Measurements from ENCODE around the gene DNAH3.
"Not testable (repeated sequence)": the region's sequence is repeated elsewhere in the genome, so short reads cannot be mapped to it uniquely, and the experiment has no call there.

The DNAH3 gene

DNA sequence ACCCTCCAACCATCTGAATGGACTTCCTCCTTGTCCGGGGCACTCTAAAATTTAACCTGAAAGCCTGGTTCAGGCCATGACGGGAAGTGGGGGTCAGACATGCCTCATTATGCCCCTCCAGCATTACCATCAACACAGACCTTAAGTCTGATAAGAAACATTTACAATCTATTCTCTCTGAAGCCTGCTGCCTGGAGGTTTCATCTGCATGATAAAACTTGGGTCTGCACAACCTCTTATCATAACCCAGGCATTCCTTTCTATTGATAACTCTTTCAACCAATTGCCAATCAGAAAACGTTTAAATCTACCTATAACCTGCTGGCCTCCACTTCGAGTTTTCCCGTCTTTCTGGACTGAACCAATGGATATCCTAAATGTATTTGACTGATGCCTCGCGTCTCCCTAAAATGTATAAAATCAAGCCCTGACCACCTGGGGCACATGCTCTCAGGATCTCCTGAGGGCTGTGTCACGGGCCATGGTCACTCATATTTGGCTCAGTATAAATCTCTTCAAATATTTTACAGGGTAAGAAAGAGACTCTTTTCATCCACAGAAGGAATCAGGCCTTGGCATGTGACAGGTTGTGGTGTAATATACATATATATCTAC, 204.5 kb downstream of the DNAH3 start:
- H3K27me3 ChIP-seq (ENCODE audit: insufficient read depth, low read length): no peaks in the 10 kb centered on the region
- H3K9ac ChIP-seq (ENCODE audit: low read depth, low read length): no peak overlapping the region
- H3K4me1 ChIP-seq (ENCODE audit: insufficient read depth, low read length): no peaks in the 10 kb centered on the region; the same call in 1 of the 2 replicates
- H3K9me3 ChIP-seq (ENCODE audit: insufficient read depth, low read depth, low read length): no peaks in the 10 kb centered on the region
- no peaks in the 10 kb centered on the region for H3K36me3 ChIP-seq (ENCODE audit: insufficient read depth, low read depth, low read length)
- H3K27ac ChIP-seq (ENCODE audit: low read length): no peak overlapping the region
- no peak overlapping the region for H3K4me3 ChIP-seq (ENCODE audit: low read length)

DNA sequence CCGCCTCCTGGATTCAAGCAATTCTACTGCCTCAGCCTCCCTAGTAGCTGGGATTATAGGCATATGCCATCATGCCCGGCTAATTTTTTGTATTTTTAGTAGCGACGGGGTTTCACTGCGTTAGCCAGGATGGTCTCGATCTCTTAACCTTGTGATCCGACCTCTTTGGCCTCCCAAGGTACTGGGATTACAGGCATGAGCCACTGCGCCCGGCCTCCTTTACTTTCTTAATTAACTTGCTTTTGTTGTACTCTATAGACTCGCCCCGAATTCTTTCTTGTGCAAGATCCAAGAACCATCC, 205.1 kb downstream of the DNAH3 start:
- not testable (repeated sequence) for H3K9me3 ChIP-seq (ENCODE audit: insufficient read depth, low read depth, low read length); H3K9ac ChIP-seq (ENCODE audit: low read depth, low read length); H3K27ac ChIP-seq (ENCODE audit: low read length); H3K36me3 ChIP-seq (ENCODE audit: insufficient read depth, low read depth, low read length); H3K4me1 ChIP-seq (ENCODE audit: insufficient read depth, low read length); H3K27me3 ChIP-seq (ENCODE audit: insufficient read depth, low read length); H3K4me3 ChIP-seq (ENCODE audit: low read length)

DNA sequence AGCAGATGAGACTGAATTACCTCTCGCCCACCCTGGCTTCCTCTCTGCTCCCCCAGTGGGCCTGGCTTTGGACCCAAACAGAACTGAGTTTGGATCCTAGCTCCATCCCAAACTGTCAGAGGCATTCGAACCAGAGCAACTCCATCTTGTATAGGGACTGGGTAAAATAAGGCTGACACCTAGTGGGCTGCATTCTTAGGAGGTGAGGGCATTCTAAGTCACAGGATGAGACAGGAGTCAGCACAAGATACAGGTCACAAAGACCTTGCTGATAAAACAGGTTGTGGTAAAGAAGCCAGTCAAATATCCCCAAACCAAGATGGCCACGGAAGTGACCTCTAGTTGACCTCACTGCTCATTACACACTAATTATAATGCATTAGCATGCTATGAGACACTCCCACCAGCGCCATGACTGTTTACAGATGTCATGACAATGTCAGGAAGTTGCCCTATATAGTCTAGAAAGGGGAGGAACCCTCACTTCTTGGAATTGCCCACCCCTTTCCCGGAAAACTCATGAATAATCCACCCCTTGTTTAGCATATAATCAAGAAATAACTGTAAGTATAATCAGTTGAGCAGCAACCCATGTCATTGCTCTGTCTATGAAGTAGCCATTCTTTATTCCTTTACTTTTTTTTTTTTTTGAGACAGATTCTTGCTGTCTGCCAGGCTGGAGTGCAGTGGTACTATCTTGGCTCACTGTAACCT, 205.6 kb downstream of the DNAH3 start:
- H3K27ac ChIP-seq (ENCODE audit: low read length): no peak overlapping the region
- no peaks in the 10 kb centered on the region for H3K27me3 ChIP-seq (ENCODE audit: insufficient read depth, low read length)
- no peak overlapping the region for H3K9ac ChIP-seq (ENCODE audit: low read depth, low read length)
- no peaks in the 10 kb centered on the region for H3K36me3 ChIP-seq (ENCODE audit: insufficient read depth, low read depth, low read length)
- no peaks in the 10 kb centered on the region for H3K9me3 ChIP-seq (ENCODE audit: insufficient read depth, low read depth, low read length)
- H3K4me1 ChIP-seq (ENCODE audit: insufficient read depth, low read length): no peaks in the 10 kb centered on the region; the same call in 1 of the 2 replicates
- H3K4me3 ChIP-seq (ENCODE audit: low read length): no peak overlapping the region

GRCh38 chr16:20942256-20942655, 208.4 kb downstream of the DNAH3 start:
- Histone ChIP-seq H3K9ac (ENCODE audit: low read depth, low read length) (no peak overlapping the region), H3K9me3 (ENCODE audit: insufficient read depth, low read depth, low read length) (no peaks in the 10 kb centered on the region), H3K27me3 (ENCODE audit: insufficient read depth, low read length) (no peaks in the 10 kb centered on the region), H3K36me3 (ENCODE audit: insufficient read depth, low read depth, low read length) (no peaks in the 10 kb centered on the region), H3K4me3 (ENCODE audit: low read length) (no peak overlapping the region), H3K4me1 (ENCODE audit: insufficient read depth, low read length) (no peaks in the 10 kb centered on the region; the same call in 1 of the 2 replicates), H3K27ac (ENCODE audit: low read length) (no peak overlapping the region)

DNA sequence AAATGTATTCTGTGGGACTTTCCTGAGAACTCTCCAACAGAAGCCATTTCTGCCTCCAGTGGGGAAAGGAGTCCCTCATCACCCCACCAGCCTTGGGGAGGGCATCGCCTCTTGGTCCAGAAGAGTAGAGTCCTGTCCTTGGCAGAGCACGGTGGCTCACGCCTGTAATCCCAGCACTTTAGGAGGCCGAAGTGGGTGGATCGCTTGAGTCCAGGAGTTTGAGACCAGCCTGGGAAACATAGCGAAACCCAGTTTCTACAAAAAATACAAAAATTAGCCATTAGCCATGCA, 209.1 kb downstream of the DNAH3 start:
- Histone ChIP-seq H3K27me3 (ENCODE audit: insufficient read depth, low read length) (no peaks in the 10 kb centered on the region), H3K9me3 (ENCODE audit: insufficient read depth, low read depth, low read length) (no peaks in the 10 kb centered on the region), H3K4me3 (ENCODE audit: low read length) (no peak overlapping the region), H3K9ac (ENCODE audit: low read depth, low read length) (no peak overlapping the region), H3K27ac (ENCODE audit: low read length) (no peak overlapping the region), H3K4me1 (ENCODE audit: insufficient read depth, low read length) (no peaks in the 10 kb centered on the region; the same call in 1 of the 2 replicates), H3K36me3 (ENCODE audit: insufficient read depth, low read depth, low read length) (no peaks in the 10 kb centered on the region)

DNA sequence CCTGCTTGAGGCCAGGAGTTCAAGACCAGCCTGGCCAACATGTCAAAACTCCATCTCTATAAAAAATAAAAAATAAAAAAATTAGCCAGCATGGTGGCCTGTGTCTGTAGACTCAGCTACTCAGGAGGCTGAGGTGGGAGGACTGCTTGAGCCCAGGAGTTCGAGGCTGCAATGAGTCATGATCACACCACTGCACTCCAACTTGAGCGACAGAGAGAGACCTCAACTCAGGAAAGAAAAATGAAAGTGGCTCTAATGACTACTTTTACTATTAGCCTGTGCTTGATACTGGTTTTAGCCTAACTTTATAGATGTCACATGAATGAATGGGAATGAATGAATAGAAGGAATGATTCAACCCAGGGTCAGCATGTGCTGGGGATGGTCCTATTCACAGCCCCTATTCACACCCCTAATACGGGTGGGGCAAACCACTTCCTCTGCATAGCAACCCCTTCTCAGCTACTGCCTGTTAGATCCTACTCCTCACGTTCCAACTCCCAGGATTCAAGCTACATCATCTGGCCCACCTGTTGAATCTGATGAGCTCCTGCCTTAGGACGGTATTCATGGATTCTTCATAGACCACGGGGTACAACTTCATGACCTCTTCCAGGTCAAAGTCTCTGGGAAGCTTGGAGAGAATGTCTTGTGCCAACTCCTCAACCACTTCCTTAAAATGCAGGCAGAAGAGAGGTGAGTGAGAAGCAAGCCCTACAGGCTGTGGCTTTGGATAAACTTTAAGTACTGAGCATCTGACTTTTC, 209.6 kb downstream of the DNAH3 start:
- no peaks in the 10 kb centered on the region for H3K27me3 ChIP-seq (ENCODE audit: insufficient read depth, low read length)
- H3K4me1 ChIP-seq (ENCODE audit: insufficient read depth, low read length): no peaks in the 10 kb centered on the region; the same call in 1 of the 2 replicates
- H3K4me3 ChIP-seq (ENCODE audit: low read length): no peak overlapping the region
- no peak overlapping the region for H3K27ac ChIP-seq (ENCODE audit: low read length)
- no peaks in the 10 kb centered on the region for H3K9me3 ChIP-seq (ENCODE audit: insufficient read depth, low read depth, low read length)
- H3K36me3 ChIP-seq (ENCODE audit: insufficient read depth, low read depth, low read length): no peaks in the 10 kb centered on the region
- H3K9ac ChIP-seq (ENCODE audit: low read depth, low read length): no peak overlapping the region

DNA sequence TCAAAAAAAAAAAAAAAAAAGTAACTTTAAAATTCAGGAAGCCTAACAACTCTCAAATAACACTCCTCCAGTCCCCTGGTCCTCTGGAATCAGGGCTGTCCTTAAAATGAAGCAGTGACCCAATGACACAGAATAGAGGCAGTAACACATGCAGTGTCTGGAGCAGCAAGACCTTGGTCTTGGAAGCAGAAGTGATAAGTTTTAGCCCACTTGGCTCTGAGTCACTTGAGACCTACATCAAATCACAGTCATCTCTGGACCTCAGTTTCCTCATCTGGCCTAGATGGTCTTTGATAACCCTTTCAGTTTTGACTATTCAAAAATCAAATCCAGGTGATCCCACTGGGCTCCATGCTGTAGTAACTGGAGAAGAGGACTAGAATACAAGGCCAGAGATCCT, 211.0 kb downstream of the DNAH3 start:
- Histone ChIP-seq H3K36me3 (ENCODE audit: insufficient read depth, low read depth, low read length) (no peaks in the 10 kb centered on the region), H3K27me3 (ENCODE audit: insufficient read depth, low read length) (no peaks in the 10 kb centered on the region), H3K9ac (ENCODE audit: low read depth, low read length) (no peak overlapping the region), H3K4me1 (ENCODE audit: insufficient read depth, low read length) (no peaks in the 10 kb centered on the region), H3K4me3 (ENCODE audit: low read length) (no peak overlapping the region), H3K27ac (ENCODE audit: low read length) (no peak overlapping the region), H3K9me3 (ENCODE audit: insufficient read depth, low read depth, low read length) (no peaks in the 10 kb centered on the region)

- Histone ChIP-seq H3K27ac (ENCODE audit: low read length) (no peak overlapping the region), H3K4me3 (ENCODE audit: low read length) (no peak overlapping the region), H3K36me3 (ENCODE audit: insufficient read depth, low read depth, low read length) (no peaks in the 10 kb centered on the region), H3K9me3 (ENCODE audit: insufficient read depth, low read depth, low read length) (no peaks in the 10 kb centered on the region), H3K27me3 (ENCODE audit: insufficient read depth, low read length) (no peaks in the 10 kb centered on the region), H3K4me1 (ENCODE audit: insufficient read depth, low read length) (no peaks in the 10 kb centered on the region), H3K9ac (ENCODE audit: low read depth, low read length) (no peak overlapping the region)
Observed at GRCh38 chr16:20938426-20938825, 212.2 kb downstream of the DNAH3 start.

DNA sequence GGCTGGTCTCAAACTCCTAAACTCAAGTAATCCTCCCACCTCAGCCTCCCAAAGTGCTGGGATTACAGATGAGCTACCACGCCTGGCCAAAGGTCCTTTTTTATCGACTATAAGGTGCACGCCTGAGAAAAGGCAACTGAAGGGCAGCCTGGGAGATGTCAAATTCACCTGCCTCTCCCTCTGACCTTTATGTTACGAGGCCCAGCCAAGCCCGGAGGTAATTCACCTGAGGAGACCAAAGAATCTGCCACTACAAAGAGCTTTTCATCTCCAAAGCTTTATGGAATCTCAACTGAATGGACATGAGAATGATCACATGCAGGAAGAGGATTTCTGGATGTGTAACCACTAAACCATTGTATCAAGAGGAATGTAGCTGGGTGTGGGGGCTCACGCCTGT, 212.9 kb downstream of the DNAH3 start:
- Histone ChIP-seq H3K36me3 (ENCODE audit: insufficient read depth, low read depth, low read length) (no peaks in the 10 kb centered on the region), H3K9ac (ENCODE audit: low read depth, low read length) (no peak overlapping the region), H3K4me3 (ENCODE audit: low read length) (no peak overlapping the region), H3K27me3 (ENCODE audit: insufficient read depth, low read length) (no peaks in the 10 kb centered on the region), H3K27ac (ENCODE audit: low read length) (no peak overlapping the region), H3K9me3 (ENCODE audit: insufficient read depth, low read depth, low read length) (no peaks in the 10 kb centered on the region), H3K4me1 (ENCODE audit: insufficient read depth, low read length) (no peaks in the 10 kb centered on the region)

GRCh38 chr16:20933589-20933988, 217.1 kb downstream of the DNAH3 start:
- Histone ChIP-seq H3K9ac (ENCODE audit: low read depth, low read length) (no peak overlapping the region), H3K36me3 (ENCODE audit: insufficient read depth, low read depth, low read length) (no peaks in the 10 kb centered on the region), H3K9me3 (ENCODE audit: insufficient read depth, low read depth, low read length) (no peaks in the 10 kb centered on the region), H3K27me3 (ENCODE audit: insufficient read depth, low read length) (no peaks in the 10 kb centered on the region), H3K4me1 (ENCODE audit: insufficient read depth, low read length) (no peaks in the 10 kb centered on the region), H3K27ac (ENCODE audit: low read length) (no peak overlapping the region), H3K4me3 (ENCODE audit: low read length) (no peak overlapping the region)

DNA sequence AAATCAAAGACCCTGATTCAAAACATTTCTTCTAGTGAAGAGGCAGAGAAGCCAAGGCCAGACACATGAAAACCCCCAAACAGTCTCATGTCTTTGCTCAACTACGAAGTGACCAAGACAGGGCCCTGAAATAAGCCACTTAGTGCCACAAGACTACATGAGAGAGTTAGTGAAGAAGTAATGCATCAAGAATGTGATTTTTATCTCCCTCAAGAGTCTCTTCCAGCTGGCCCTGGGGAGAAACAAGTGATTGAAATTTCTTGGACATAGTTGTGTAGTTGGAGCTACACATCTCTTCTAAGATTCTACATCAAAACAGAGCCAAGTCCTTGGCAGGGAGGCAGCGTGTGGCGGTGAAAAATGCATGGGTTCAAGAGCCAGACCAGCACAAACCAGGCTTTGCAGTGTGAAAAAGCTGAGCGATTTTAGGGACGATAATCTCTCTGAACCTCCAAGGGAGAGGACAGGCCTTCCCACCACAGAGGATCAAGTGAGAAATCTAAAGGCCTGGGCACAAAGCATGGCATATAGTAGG, 219.5 kb downstream of the DNAH3 start:
- Histone ChIP-seq H3K27me3 (ENCODE audit: insufficient read depth, low read length) (no peaks in the 10 kb centered on the region), H3K4me1 (ENCODE audit: insufficient read depth, low read length) (no peaks in the 10 kb centered on the region), H3K9me3 (ENCODE audit: insufficient read depth, low read depth, low read length) (no peaks in the 10 kb centered on the region), H3K9ac (ENCODE audit: low read depth, low read length) (no peak overlapping the region), H3K36me3 (ENCODE audit: insufficient read depth, low read depth, low read length) (no peaks in the 10 kb centered on the region), H3K27ac (ENCODE audit: low read length) (no peak overlapping the region), H3K4me3 (ENCODE audit: low read length) (no peak overlapping the region)

DNA sequence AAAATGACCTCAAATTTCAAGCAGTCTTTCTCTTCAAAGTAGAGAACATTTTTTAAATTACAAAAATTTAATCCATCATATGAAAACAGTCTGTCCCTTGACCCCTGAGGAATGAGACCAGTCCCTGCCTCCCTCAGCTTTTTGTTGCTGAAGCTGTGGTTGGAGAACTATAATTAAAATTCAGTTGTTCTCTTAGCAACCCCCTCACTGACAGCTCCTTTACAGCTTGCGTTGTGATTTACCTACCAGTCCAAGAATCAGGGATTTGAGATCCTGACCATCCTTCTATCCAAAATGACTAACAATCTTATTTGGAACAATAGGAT, 220.3 kb downstream of the DNAH3 start:
- Histone ChIP-seq H3K27ac (ENCODE audit: low read length) (no peak overlapping the region), H3K9ac (ENCODE audit: low read depth, low read length) (no peak overlapping the region), H3K9me3 (ENCODE audit: insufficient read depth, low read depth, low read length) (no peaks in the 10 kb centered on the region), H3K4me1 (ENCODE audit: insufficient read depth, low read length) (no peaks in the 10 kb centered on the region), H3K4me3 (ENCODE audit: low read length) (no peak overlapping the region), H3K27me3 (ENCODE audit: insufficient read depth, low read length) (no peaks in the 10 kb centered on the region), H3K36me3 (ENCODE audit: insufficient read depth, low read depth, low read length) (no peaks in the 10 kb centered on the region)
